ENCODE data around the gene HSPB6. TPM values are rescaled to one million over a fixed set of nuclear protein-coding genes. Genes with fewer than 3 reads are reported as not detected.

Gene HSPB6
- total RNA-seq, 2 donors from 2014 or later = 78.6 to 130 TPM

- Histone ChIP-seq H3K36me3 (peaks cover 27% of the 10 kb centered on the region), H3K4me1 (ENCODE audit: control insufficient read depth in 1 of 2, low read depth in 2 of 2) (peaks cover 7 to 25% of the 10 kb centered on the region in 2 donors), H3K27me3 (replicated peaks; ENCODE audit: insufficient read depth) (no peaks in the 10 kb centered on the region), H3K27ac (peak overlapping the region; percentile 80 to 93), H3K9me3 (no peaks in the 10 kb centered on the region), H3K4me3 (peak overlapping the region; percentile 84)
- ATAC-seq (ENCODE audit: insufficient number of reproducible peaks, low FRiP score, low read depth) = peak; percentile 86
- peak; percentile 21 for TF ChIP-seq CTCF (IDR thresholded peaks at IDR 0.05)
- peak; percentile 96 for DNase-seq (ENCODE audit: low spot score)
Measured at GRCh38 chr19:35740423-35741202, 16.2 kb downstream of the HSPB6 start.

- Histone ChIP-seq H3K4me3 (peak overlapping the region; percentile 84), H3K27me3 (replicated peaks; ENCODE audit: insufficient read depth) (no peaks in the 10 kb centered on the region), H3K36me3 (peaks cover 32% of the 10 kb centered on the region), H3K4me1 (ENCODE audit: control insufficient read depth in 1 of 2, low read depth in 2 of 2) (peaks cover 7 to 25% of the 10 kb centered on the region in 2 donors), H3K9me3 (no peaks in the 10 kb centered on the region), H3K27ac (peak overlapping the region; percentile 80 to 93)
- TF ChIP-seq CTCF (IDR thresholded peaks at IDR 0.05) = no peak
- ATAC-seq (ENCODE audit: insufficient number of reproducible peaks, low FRiP score, low read depth) (no peak), DNase-seq (ENCODE audit: low spot score) (no peak)
Measured at GRCh38 chr19:35740108-35740422, 16.8 kb downstream of the HSPB6 start.

GRCh38 chr19:35739275-35740107 lies 17.3 kb downstream of the HSPB6 start:
- TF ChIP-seq CTCF (IDR thresholded peaks at IDR 0.05) = no peak
- no peak for DNase-seq (ENCODE audit: low spot score)
- peaks cover 7 to 23% of the 10 kb centered on the region in 2 donors for H3K4me1 ChIP-seq (ENCODE audit: control insufficient read depth in 1 of 2, low read depth in 2 of 2)

GRCh38 chr19:35738887-35739229 lies 18.0 kb downstream of the HSPB6 start:
- H3K27me3 ChIP-seq (replicated peaks; ENCODE audit: insufficient read depth) = no peaks in the 10 kb centered on the region
- H3K4me1 ChIP-seq (ENCODE audit: control insufficient read depth in 1 of 2, low read depth in 2 of 2) = peaks cover under 1 to 17% of the 10 kb centered on the region in 2 donors
- TF ChIP-seq CTCF (IDR thresholded peaks at IDR 0.05) = no peak
- H3K4me3 ChIP-seq = no peak overlapping the region
- DNase-seq (ENCODE audit: low spot score) (no peak), ATAC-seq (ENCODE audit: insufficient number of reproducible peaks, low FRiP score, low read depth) (no peak)
- H3K27ac ChIP-seq = no peak overlapping the region
- H3K9me3 ChIP-seq = no peaks in the 10 kb centered on the region
- peaks cover 37% of the 10 kb centered on the region for H3K36me3 ChIP-seq

More at GRCh38 chr19:35739275-35740107, 17.3 kb downstream of the HSPB6 start:
- Histone ChIP-seq H3K36me3 (peaks cover 32% of the 10 kb centered on the region), H3K9me3 (no peaks in the 10 kb centered on the region), H3K27ac (peak overlapping the region; percentile 80 to 93), H3K27me3 (replicated peaks; ENCODE audit: insufficient read depth) (no peaks in the 10 kb centered on the region), H3K4me3 (peak overlapping the region; percentile 84)
- ATAC-seq (ENCODE audit: insufficient number of reproducible peaks, low FRiP score, low read depth) = no peak

All from thoracic aorta (tissue), 2 donors.